CD4-positive, alpha-beta T cell treated with Interleukin-4 for 1 hour (primary cell): ENCODE results near the gene CADM1.

Experiments used
- DNase-seq, 2 donors: peaks; one replicate each; pipeline ENCODE4 v3.0.0-alpha.2; 2020 to 2022

The CADM1 gene

DNA sequence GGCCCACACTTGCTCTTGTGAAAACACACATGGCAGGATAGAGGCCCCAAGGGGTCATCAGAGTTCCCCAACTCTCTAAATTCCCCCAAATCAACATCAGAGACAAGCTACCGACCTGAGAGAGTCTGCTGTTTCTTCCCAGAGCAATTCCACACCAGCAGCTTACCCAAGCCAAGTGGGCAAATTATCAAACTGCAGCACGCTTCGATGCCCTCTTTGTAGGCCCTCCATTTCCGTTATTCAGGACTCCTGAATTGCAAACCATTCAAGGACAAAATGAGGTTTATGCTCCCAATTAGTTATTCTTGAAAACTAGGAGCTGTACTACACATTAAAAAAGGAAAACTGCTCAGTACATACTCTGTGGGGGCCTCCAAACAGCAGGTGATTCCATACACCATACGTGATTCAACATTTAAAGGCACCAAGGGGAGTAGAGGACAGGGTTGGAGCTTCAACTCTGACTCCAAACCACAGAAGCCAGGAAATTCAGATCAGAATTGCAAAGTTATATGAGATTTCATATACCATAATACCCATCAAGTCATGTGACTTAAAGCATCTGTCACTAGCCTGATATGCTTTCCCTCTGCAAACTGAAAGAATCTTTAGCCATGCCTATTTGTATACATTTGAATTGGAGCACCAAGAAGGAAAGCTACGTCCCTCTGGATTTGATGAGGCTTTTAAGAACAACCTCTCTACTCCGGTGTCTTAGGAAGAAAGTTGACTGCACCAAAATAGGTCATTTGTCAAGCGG lies 234.8 kb downstream of the CADM1 start:
- DNase-seq = no peak

GRCh38 chr11:115267871-115268270 lies 236.3 kb downstream of the CADM1 start:
- peak in 1 of 2 donors; percentile 27 for DNase-seq

DNA sequence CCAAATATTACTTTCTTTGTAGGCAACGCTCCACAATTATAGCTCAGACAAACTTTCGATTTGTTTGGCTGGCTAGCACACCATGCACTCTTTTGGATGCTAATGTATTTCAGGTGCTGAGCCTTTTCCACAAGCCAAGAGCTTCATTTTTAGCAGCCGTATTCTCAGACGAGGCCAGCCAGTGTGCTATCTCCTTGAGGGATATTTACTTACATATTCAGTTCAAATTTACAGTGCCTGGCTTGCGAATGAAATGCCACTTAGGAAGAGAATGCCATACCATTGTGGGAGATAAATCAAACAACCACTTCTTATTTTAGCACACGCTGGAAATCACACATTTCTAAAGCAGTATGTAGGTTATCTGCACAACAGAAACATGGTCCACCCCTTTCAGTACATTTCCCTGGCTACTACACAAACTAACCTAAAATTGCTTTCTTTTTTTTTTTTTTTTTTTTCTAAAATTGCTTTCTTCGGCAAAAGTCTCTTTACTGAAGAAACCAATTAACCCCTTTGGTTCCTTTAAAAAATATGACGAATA lies 236.9 kb downstream of the CADM1 start:
- DNase-seq = no peak

DNA sequence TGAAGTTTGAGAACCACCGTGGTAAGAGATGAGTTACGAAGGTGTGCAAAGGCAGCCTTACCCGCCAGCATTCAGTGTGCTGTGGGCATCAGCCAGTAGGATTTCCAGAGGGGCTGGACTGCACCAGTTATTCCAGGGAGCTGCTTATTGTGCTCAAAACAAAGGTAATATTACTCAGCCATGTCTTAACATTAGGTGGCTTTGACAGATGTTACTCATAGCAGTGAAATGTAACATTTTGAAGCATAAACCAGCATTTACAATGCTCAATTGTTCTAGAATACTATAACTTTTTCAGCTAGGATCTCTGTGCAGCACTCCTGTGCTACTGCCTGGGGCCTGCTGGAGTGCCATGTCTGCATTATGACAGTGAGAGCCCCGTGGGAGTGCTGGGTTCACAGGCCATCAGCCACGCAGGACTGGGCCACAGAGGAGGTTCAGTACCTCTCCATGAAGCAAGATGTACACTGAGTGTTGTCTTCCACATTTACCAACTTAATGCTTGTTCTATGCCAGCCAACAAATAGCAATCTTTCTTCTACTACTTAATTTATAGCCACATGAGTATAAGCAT lies 238.1 kb downstream of the CADM1 start:
- no peak for DNase-seq

DNA sequence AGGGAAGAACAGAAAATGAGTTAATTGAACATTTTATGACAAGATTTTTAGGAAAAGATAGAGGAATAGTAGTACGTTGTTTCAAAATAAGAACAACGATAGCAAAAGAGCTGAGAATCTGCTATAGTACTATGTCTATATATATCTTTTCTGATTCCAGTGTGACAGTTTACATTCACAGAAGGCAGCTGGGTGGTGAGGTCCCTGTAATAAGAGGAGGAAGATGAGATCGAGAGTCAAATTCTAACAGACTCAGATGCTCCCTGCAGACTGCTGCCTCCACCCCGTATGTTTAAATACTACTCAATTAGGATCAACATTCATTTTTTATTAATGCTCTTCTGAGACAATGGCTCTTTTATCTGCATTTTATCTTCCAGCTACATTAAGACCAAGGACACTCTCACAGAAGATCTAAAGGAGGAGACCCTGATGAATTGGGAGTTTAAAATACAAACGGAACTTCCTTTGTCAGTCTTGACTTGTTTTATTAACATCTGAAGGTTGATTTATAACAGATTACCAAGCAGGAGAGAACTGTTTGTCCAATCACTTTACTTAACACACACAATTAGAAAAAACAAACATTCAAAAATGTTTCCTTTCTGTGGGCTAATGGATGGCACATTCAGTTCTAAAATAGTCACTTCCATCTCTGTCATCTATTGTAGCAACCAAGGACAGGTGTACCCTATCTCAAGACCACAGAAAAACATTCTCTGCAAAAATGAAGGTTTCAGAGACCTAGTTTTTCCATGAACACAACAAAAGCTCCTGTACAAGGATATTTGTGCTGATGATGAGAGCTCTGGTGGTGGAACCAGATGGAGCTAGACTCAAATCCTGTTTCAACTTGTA lies 240.2 kb downstream of the CADM1 start:
- DNase-seq = no peak

DNA sequence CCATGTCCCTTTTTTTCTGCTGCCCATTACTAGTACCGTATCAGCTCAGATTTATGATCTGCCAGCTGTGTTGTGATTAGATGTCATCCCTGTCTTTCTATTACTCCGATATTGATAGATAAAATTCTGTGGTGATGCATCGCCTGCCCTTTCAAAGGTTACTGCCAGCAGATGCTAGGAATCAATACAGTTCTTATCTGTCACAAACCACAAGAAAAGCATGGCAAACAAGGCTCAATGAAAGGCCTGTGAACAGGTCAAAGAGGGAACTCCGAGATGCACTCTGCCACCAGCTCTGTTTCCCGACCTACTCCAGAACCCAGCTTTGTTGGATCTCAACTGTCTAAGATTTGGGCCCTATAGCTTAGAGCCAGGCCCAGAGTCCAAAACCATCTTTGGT lies 246.0 kb downstream of the CADM1 start:
- no peak for DNase-seq

GRCh38 chr11:115257678-115258077 lies 246.5 kb downstream of the CADM1 start:
- DNase-seq = no peak

- no peak for DNase-seq
Observed at GRCh38 chr11:115257270-115257669, 246.9 kb downstream of the CADM1 start.

DNA sequence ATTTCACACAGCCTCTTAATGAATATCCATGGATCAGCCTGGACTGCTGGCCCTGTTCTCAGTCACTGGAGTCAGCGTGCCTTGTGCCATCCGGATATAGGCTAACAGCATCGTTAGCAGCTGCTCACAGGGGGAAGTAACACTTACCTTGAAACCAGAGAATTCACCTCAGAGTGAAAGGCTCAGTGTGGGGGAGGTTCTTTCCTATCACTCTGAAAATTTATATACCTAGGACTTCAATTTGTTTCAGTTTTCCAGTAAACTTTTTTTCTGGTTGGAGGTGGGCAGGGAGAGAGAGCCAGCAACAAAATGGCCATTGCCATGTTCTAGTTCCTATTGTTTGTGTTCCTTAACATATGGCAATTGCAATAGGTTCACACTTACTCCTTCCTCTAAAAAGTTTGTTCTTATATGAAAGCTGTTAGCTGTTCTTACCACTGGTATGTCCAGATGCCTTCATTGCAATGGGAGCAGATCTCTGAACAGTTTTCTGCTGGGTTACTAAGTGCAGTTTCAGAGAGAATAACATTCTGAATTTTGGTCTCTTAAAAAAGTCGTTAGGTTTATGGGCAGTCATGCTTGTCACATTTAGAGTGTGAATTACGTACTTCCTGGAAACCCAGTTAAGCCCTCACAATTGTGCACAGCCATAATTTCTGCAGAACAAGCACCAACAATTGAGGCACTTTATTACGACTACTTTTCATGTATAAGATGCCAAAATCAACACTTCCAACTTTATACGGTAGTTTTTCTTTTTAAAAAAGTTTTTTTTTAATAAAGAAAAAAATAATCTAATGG lies 247.6 kb downstream of the CADM1 start:
- peak; percentile 21 to 59 for DNase-seq

DNA sequence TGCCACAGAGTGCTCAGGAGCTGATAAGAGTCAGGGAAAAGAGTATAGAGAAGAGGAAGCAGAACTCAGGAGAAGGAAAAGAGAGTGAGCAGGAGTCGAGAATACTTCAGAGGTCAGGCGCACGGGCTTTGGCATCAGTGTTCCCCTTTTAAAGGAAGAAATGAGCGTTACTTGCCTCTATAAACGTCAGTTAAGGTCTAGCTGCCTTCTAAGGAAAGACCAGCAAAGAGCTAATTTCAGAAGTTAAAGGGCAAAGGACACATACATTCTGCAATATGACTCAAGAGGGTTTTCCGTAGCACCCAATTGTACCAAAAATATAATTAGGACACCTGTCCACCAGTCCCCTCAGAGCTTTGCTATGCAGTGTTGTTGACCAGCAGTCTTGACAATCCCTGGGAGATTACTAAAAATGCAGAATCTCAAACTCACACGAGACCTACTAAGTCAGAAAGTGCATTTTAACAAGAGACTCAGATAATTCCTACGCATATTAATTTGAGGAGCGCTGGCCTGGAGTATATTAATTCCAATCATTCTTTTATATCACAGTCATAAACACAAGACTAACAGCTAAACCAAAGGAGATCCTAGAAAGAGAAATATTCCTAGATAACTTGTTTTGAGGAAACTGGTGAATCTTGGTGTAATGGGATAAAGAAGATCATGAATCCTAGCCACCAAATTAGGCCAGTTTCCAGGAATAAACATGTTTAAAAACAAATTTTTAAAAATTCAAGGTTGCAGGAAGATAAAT lies 249.0 kb downstream of the CADM1 start:
- DNase-seq = no peak

GRCh38 chr11:115251126-115251525 lies 253.1 kb downstream of the CADM1 start:
- no peak for DNase-seq

- DNase-seq = no peak
Observed at GRCh38 chr11:115249061-115249578, 255.1 kb downstream of the CADM1 start.

GRCh38 chr11:115247953-115248352 lies 256.3 kb downstream of the CADM1 start:
- no peak for DNase-seq

DNA sequence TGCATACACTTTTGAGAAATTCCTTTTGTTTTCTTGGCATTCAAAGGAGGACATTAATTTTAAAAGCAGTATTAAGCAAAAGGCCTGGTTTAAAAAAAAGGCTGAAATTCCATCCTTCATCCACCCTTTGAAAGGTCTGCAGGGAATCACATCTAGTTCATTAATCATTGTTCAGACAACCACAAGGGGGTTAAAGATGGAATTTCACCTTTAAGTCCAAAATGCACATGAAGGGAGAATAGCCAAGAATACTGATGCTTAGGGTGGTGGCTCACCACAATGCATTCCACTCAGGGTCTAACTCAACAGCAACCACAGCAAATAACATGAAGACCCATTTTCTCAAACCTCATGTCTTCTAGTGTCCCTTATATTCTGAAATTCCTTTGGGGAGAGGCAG lies 256.9 kb downstream of the CADM1 start:
- no peak for DNase-seq

GRCh38 chr11:115244758-115245157 lies 259.5 kb downstream of the CADM1 start:
- DNase-seq = no peak

GRCh38 chr11:115244296-115244695 lies 259.9 kb downstream of the CADM1 start:
- DNase-seq = no peak

DNA sequence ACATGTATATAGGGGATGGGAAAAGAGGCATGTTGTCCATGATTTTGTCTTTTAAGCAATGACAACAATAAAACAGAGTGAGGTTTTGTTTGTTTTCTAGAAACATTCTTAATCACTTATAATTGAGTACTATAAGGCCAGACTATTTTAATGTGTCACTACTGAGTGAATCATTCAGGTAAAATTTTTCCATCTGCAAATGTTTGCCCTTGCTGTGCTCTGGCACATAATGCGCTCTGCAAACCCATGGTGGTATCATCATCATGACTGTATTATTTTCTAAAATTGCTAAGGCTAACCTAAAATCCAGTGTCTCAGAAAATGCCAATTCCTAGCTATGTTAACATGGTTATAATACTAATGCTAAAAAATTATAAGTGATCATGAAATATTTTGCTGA lies 261.2 kb downstream of the CADM1 start:
- DNase-seq = no peak

GRCh38 chr11:115241899-115242298 lies 262.3 kb downstream of the CADM1 start:
- DNase-seq = no peak

DNA sequence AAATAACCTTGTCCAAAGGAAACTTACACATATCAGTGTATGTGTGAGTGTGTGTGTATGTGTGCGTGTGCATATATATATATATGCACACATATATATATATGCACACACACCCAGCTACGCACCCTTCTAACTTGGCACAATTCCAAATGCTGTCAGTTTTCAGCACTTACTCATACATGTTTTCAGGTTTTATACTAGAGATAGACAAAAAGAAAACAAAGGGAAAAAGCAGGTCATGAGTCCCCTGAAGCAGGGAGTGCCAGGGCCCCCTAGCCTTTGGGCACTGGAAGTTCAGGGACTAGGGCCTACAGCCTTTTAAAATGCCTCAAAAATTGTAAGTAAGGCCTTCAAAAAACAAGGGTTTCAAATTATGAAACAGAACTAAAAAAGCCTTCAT lies 265.4 kb downstream of the CADM1 start:
- no peak for DNase-seq

DNA sequence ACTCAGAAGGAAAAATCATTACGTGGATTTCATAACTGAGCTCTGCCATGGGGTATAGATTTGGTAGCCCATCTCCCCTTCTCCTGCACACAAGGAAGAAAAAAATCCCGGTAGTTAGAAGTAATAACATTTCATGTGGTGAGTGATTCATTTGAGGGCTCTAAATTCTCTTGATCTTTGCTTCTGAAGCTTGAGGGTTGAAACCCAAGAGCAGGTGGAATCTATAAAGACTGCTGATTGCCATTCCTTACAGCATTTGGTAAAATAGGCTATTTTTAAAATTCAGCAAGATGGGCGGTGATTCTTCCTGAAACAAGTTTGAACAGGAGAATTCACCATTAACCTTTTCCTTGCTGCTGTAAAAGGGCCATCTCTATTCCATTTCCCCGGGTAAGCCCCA lies 266.1 kb downstream of the CADM1 start:
- no peak for DNase-seq

DNA sequence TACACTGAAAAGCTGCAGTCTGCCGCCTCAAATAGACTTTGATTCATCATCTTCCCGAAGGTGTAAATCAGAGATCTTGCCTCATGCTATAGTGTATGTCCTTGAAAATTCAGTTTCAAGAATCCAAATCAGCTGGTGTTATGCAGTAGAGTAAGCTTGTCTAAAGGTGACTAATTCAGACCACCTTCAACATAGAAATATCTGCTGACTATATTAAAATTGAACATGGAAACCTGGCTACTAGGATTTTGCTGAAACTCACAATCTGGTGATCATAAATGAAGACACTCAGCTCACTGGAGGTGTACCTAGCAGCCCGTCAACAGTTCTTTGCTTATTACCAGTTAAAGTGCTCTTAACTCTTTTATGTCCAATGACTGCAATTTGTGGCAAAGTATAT lies 266.6 kb downstream of the CADM1 start:
- no peak for DNase-seq

DNA sequence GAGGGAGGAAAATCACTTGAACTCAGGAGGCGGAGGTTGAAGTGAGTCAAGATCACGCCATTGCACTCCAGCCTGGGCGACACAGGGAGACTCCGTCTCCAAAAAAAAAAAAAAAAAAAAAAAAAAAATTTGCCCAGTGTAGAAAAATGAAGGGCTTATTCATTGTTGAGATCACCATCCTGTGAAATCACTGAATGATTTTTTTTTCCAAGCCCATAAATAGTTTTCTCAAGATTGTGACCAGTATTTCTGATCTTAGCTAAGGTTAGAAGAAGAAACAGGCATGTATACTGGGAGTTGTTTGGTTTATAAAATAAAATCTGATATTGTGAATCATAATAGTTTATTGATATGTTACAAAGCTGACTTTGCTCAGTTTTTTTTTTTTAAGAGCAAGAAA lies 269.4 kb downstream of the CADM1 start:
- no peak for DNase-seq
